H9 (cell line): ENCODE results near the gene CASTOR1. TPM values are rescaled to one million over a fixed set of nuclear protein-coding genes. Genes with fewer than 3 reads are reported as not detected.

Experiments
- DNase-seq: peaks from one replicate; pipeline ENCODE4 v3.0.0-alpha.2; 2017
- H2AFZ ChIP-seq: one replicate; pipeline ENCODE4 v1.6.1; 2013; ENCODE audit warnings: mild to moderate bottlenecking, low read length, control low read depth, moderate library complexity
- H2AK5ac ChIP-seq: 2 replicates; pipeline ENCODE4 v1.6.1; 2013; ENCODE audit warnings: low read length, control low read depth, mixed read lengths; ENCODE audit not compliant: insufficient read length
- H2BK120ac ChIP-seq: one replicate; pipeline ENCODE4 v1.6.1; 2013; ENCODE audit warnings: low read depth, mild to moderate bottlenecking, low read length, control low read depth, inconsistent platforms; ENCODE audit not compliant: poor library complexity, severe bottlenecking
- H2BK12ac ChIP-seq: 2 replicates; pipeline ENCODE4 v1.6.1; 2013; ENCODE audit warnings: low read length, control low read depth, mixed read lengths, low read depth; ENCODE audit not compliant: insufficient read length
- H2BK15ac ChIP-seq: 2 replicates; pipeline ENCODE4 v1.6.1; 2013; ENCODE audit warnings: low read depth, low read length, control low read depth
- H2BK20ac ChIP-seq: one replicate; pipeline ENCODE4 v1.6.1; 2013; ENCODE audit warnings: low read depth, mild to moderate bottlenecking, low read length, control low read depth, inconsistent platforms; ENCODE audit not compliant: poor library complexity, severe bottlenecking
- H2BK5ac ChIP-seq: 2 replicates; pipeline ENCODE4 v1.6.1; 2013; ENCODE audit warnings: low read length, control low read depth, mixed read lengths; ENCODE audit not compliant: insufficient read length
- H3K14ac ChIP-seq: 2 replicates; pipeline ENCODE4 v1.6.1; 2013; ENCODE audit warnings: low read length, control low read depth; ENCODE audit not compliant: insufficient read depth
- H3K18ac ChIP-seq: 2 replicates; pipeline ENCODE4 v1.6.1; 2013; ENCODE audit warnings: low read depth, mild to moderate bottlenecking, mixed read lengths, low read length, control low read depth; ENCODE audit not compliant: insufficient read length
- H3K23ac ChIP-seq: 2 replicates; pipeline ENCODE4 v1.6.1; 2013; ENCODE audit warnings: low read length, control low read depth, mixed read lengths, low read depth; ENCODE audit not compliant: insufficient read length
- H3K23me2 ChIP-seq: 2 replicates; pipeline ENCODE4 v1.6.1; 2013; ENCODE audit warnings: low read depth, mild to moderate bottlenecking, mixed read lengths, low read length, control low read depth; ENCODE audit not compliant: insufficient read length, poor library complexity, severe bottlenecking
- H3K27ac ChIP-seq: 2 replicates; pipeline ENCODE4 v1.5.1; 2013; ENCODE audit warnings: low read length, control low read depth, mixed read lengths, low read depth; ENCODE audit not compliant: insufficient read length
- H3K27me3 ChIP-seq: 2 replicates; pipeline ENCODE4 v1.6.1; 2013; ENCODE audit warnings: low read length, control low read depth, inconsistent platforms; ENCODE audit not compliant: insufficient read depth
- H3K4ac ChIP-seq: 2 replicates; pipeline ENCODE4 v1.6.1; 2013; ENCODE audit warnings: low read depth, mild to moderate bottlenecking, control low read depth, inconsistent platforms, low read length, moderate library complexity
- H3K4me1 ChIP-seq: 2 replicates; pipeline ENCODE4 v1.6.1; 2013; ENCODE audit warnings: low read length, control low read depth, inconsistent platforms; ENCODE audit not compliant: insufficient read depth
- H3K4me2 ChIP-seq: 2 replicates; pipeline ENCODE4 v1.6.1; 2013; ENCODE audit warnings: low read length, control low read depth, mixed read lengths; ENCODE audit not compliant: insufficient read length, insufficient read depth
- H3K56ac ChIP-seq: 2 replicates; pipeline ENCODE4 v1.6.1; 2013; ENCODE audit warnings: low read depth, mild to moderate bottlenecking, mixed read lengths, low read length, control low read depth; ENCODE audit not compliant: insufficient read length
- H3K79me1 ChIP-seq: 2 replicates; pipeline ENCODE4 v1.6.1; 2013; ENCODE audit warnings: low read depth, mild to moderate bottlenecking, moderate library complexity, low read length, control low read depth, inconsistent platforms; ENCODE audit not compliant: insufficient read depth, poor library complexity, severe bottlenecking
- H3K79me2 ChIP-seq: 2 replicates; pipeline ENCODE4 v1.6.1; 2013; ENCODE audit warnings: low read length, control low read depth, inconsistent platforms; ENCODE audit not compliant: insufficient read depth
- H3K9ac ChIP-seq: 2 replicates; pipeline ENCODE4 v1.6.1; 2013; ENCODE audit warnings: low read length, control low read depth, mixed read lengths; ENCODE audit not compliant: insufficient read length; ENCODE audit errors: extremely low read depth
- H3K9me3 ChIP-seq: one replicate; pipeline ENCODE4 v1.6.1; 2013; ENCODE audit warnings: low read depth, low read length, inconsistent platforms; ENCODE audit not compliant: control insufficient read depth
- H3T11ph ChIP-seq: one replicate; pipeline ENCODE4 v1.6.1; 2013; ENCODE audit warnings: mild to moderate bottlenecking, low read length, control low read depth, inconsistent platforms
- H4K20me1 ChIP-seq: one replicate; pipeline ENCODE4 v1.6.1; 2013; ENCODE audit not compliant: control insufficient read depth, insufficient read length, insufficient read depth
- H4K5ac ChIP-seq: 2 replicates; pipeline ENCODE4 v1.6.1; 2013; ENCODE audit warnings: low read depth, mild to moderate bottlenecking, mixed read lengths, low read length, control low read depth; ENCODE audit not compliant: insufficient read length
- H4K8ac ChIP-seq: replicated peaks from 2 replicates; pipeline ENCODE4 v1.6.1; 2013; ENCODE audit warnings: low read length, control low read depth, mixed read lengths, low read depth; ENCODE audit not compliant: insufficient read length
- H4K91ac ChIP-seq: 2 replicates; pipeline ENCODE4 v1.6.1; 2013; ENCODE audit warnings: low read depth, mild to moderate bottlenecking, moderate library complexity, mixed read lengths, low read length, control low read depth; ENCODE audit not compliant: insufficient read length
- H3K27ac Mint-ChIP-seq, 3 experiments: 2 replicates in 2 of 3; 3 replicates in 1 of 3; pipeline ENCODE4 v1.8.0; 2020 to 2021; ENCODE audit warnings: mixed read lengths in 3 of 3, mild to moderate bottlenecking in 1 of 3, moderate library complexity in 1 of 3
- H3K27me3 Mint-ChIP-seq: 2 replicates; pipeline ENCODE4 v1.8.0; 2021; ENCODE audit warnings: low read depth, mild to moderate bottlenecking, moderate library complexity, mixed read lengths
- H3K36me3 Mint-ChIP-seq, 3 experiments: 2 replicates in 2 of 3; 3 replicates in 1 of 3; pipeline ENCODE4 v1.8.0; 2020 to 2021; ENCODE audit warnings: low read depth in 3 of 3, mixed read lengths in 3 of 3; ENCODE audit not compliant: insufficient read depth in 1 of 3
- H3K4me1 Mint-ChIP-seq, 2 experiments: 2 replicates each; pipeline ENCODE4 v1.8.0; 2020; ENCODE audit warnings: mixed read lengths in 2 of 2
- H3K4me3 Mint-ChIP-seq, 2 experiments: 2 replicates in 1 of 2; 3 replicates in 1 of 2; pipeline ENCODE4 v1.8.0; 2020 to 2021; ENCODE audit warnings: mild to moderate bottlenecking in 2 of 2, mixed read lengths in 2 of 2, moderate library complexity in 1 of 2
- H3K9me3 Mint-ChIP-seq, 2 experiments: 2 replicates in 1 of 2; 3 replicates in 1 of 2; pipeline ENCODE4 v1.8.0; 2020; ENCODE audit warnings: mild to moderate bottlenecking in 2 of 2, mixed read lengths in 2 of 2, moderate library complexity in 1 of 2
- WGBS: extraction: QIAGEN DNeasy Blood & Tissue Kit; methylation state at CpG from one replicate; pipeline ENCODE4 v1.1.7; 2013; ENCODE audit warnings: missing lambda C conversion rate, low lambda C conversion rate, mixed read lengths; ENCODE audit not compliant: insufficient read length; ENCODE audit errors: extremely low coverage; 5-methylcytosine and 5-hydroxymethylcytosine counted together
- total RNA-seq: library from RNA; stranded (reverse); gene quantifications from 2 replicates; pipeline ENCODE4 v1.2.1, GENCODE V29; 2021
- TF ChIP-seq, protein P1 (sequence below): fragments of 200-600 bp; sonication (generic); conservative IDR thresholded peaks from 3 replicates; pipeline ENCODE4 v1.8.0; 2021; ENCODE audit warnings: antibody characterized with exemption, mild to moderate bottlenecking

The CASTOR1 gene
- total RNA-seq, 1 experiment from 2014 or later = 8.8 TPM

- WGBS = no CpG with 5 or more reads among the region's 6 CpGs
- H2BK120ac ChIP-seq = no peak overlapping the region
- no peak overlapping the region for H2AFZ ChIP-seq
- H3K4me1 Mint-ChIP-seq = peaks cover 18 to 33% of the 10 kb centered on the region in 2 experiments
- no peak for DNase-seq
- H3K4me3 Mint-ChIP-seq = no peak overlapping the region
- H3K27ac Mint-ChIP-seq = no peak overlapping the region
- H3K23ac ChIP-seq = no peak overlapping the region
- no peak overlapping the region for H3K56ac ChIP-seq
- H3K4ac ChIP-seq = no peak overlapping the region
- H3K9me3 ChIP-seq = no peaks in the 10 kb centered on the region
- no peak overlapping the region for H4K91ac ChIP-seq
- no peak overlapping the region for H2BK15ac ChIP-seq
- TF ChIP-seq, protein P1, sequence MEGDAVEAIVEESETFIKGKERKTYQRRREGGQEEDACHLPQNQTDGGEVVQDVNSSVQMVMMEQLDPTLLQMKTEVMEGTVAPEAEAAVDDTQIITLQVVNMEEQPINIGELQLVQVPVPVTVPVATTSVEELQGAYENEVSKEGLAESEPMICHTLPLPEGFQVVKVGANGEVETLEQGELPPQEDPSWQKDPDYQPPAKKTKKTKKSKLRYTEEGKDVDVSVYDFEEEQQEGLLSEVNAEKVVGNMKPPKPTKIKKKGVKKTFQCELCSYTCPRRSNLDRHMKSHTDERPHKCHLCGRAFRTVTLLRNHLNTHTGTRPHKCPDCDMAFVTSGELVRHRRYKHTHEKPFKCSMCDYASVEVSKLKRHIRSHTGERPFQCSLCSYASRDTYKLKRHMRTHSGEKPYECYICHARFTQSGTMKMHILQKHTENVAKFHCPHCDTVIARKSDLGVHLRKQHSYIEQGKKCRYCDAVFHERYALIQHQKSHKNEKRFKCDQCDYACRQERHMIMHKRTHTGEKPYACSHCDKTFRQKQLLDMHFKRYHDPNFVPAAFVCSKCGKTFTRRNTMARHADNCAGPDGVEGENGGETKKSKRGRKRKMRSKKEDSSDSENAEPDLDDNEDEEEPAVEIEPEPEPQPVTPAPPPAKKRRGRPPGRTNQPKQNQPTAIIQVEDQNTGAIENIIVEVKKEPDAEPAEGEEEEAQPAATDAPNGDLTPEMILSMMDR = no peak
- H3K4me1 ChIP-seq = peaks cover 3% of the 10 kb centered on the region; the same call in 1 of the 2 replicates
- H2BK12ac ChIP-seq = no peak overlapping the region
- no peaks in the 10 kb centered on the region for H3K79me1 ChIP-seq
- no peaks in the 10 kb centered on the region; a peak in 1 of 5 replicates for H3K9me3 Mint-ChIP-seq
- H3K79me2 ChIP-seq = no peaks in the 10 kb centered on the region
- no peaks in the 10 kb centered on the region for H3K36me3 Mint-ChIP-seq
- no peak overlapping the region for H4K8ac ChIP-seq
- no peak overlapping the region for H2BK5ac ChIP-seq
- no peak overlapping the region for H3K9ac ChIP-seq
- no peaks in the 10 kb centered on the region for H4K20me1 ChIP-seq
- H3K18ac ChIP-seq = no peak overlapping the region
- no peak overlapping the region for H3K27ac ChIP-seq
- peaks cover 4% of the 10 kb centered on the region for H3K27me3 Mint-ChIP-seq
- H3T11ph ChIP-seq = no peak overlapping the region
- no peak overlapping the region for H2BK20ac ChIP-seq
- H3K23me2 ChIP-seq = no peaks in the 10 kb centered on the region
- H4K5ac ChIP-seq = no peak overlapping the region
- no peak overlapping the region for H2AK5ac ChIP-seq
- H3K4me2 ChIP-seq = no peak overlapping the region
- H3K27me3 ChIP-seq = no peaks in the 10 kb centered on the region
- no peak overlapping the region for H3K14ac ChIP-seq
Observed at GRCh38 chr22:30254314-30254713, 35.0 kb downstream of the CASTOR1 start.
